A673 (cell line): ENCODE measurements around the gene ACOXL.

Experiments
- EZH2 ChIP-seq: fragments of 200-600 bp; sonication (generic); IDR thresholded peaks from 2 replicates; pipeline ENCODE4 v1.6.1; 2017; ENCODE audit warnings: borderline replicate concordance, low read depth, mild to moderate bottlenecking, mixed read lengths, antibody characterized with exemption, low read length; ENCODE audit not compliant: poor library complexity, severe bottlenecking
- TF ChIP-seq, protein P1 (sequence below): fragments of 300-800, 200-600 bp; sonication (generic); conservative IDR thresholded peaks from 2 replicates; pipeline ENCODE4 v1.5.1; 2017; ENCODE audit warnings: low read depth, mild to moderate bottlenecking, antibody characterized with exemption, low read length, moderate library complexity, mixed read lengths

DNA sequence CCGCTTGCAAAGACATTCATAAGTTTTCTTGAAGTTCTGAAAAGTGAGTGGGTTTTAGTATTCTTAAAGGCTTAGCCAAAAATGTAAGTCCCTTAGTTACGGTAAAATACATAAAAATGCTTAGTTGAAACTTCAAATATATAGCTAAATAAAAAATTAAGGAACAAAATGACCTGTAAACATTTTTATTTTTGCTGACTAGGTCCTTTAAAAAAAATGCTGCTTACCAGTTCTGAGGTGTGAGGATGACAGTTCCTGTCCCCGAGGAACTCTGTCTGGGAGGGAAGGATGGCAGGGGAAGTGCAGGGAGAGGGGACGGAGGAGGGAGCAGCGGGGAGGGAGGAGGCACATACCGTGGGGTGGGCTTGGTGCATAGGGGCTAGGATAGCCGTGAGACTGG, 285.5 kb downstream of the ACOXL start:
- TF ChIP-seq, protein P1, sequence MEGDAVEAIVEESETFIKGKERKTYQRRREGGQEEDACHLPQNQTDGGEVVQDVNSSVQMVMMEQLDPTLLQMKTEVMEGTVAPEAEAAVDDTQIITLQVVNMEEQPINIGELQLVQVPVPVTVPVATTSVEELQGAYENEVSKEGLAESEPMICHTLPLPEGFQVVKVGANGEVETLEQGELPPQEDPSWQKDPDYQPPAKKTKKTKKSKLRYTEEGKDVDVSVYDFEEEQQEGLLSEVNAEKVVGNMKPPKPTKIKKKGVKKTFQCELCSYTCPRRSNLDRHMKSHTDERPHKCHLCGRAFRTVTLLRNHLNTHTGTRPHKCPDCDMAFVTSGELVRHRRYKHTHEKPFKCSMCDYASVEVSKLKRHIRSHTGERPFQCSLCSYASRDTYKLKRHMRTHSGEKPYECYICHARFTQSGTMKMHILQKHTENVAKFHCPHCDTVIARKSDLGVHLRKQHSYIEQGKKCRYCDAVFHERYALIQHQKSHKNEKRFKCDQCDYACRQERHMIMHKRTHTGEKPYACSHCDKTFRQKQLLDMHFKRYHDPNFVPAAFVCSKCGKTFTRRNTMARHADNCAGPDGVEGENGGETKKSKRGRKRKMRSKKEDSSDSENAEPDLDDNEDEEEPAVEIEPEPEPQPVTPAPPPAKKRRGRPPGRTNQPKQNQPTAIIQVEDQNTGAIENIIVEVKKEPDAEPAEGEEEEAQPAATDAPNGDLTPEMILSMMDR: no peak
- TF ChIP-seq EZH2: no peak
